Measurements from ENCODE around the gene RBMX. TPM values are rescaled to one million over a fixed set of nuclear protein-coding genes. Genes with fewer than 3 reads are reported as not detected.
"Not testable (repeated sequence)": the region's sequence is repeated elsewhere in the genome, so short reads cannot be mapped to it uniquely, and the experiment has no call there.

Gene RBMX
- 601 and 620 TPM in 2 replicates for total RNA-seq (2014; rRNA removed; shearing (Covaris generic))
- polyA plus RNA-seq (2016; fragmentation: Nextera tagmentation; extraction: Ambion mirVana) = 307 and 337 TPM in 2 replicates
- long read RNA-seq, transcript RBMX-201 (9 exons, 2,012 nt) = major isoform, 318 of 379 reads
- long read RNA-seq, partial matches to known transcripts = 13 of 379 reads
- long read RNA-seq, other reads (novel, unspliced or antisense) = 43 of 379 reads

GRCh38 chrX:136880452-136881013 lies at the start of gene RBMX:
TSS of gene RBMX (minus strand) at chrX:136880725. CDS start at chrX:136879427, 1,298 bp downstream.
- peaks cover 20% of the 10 kb centered on the region for H3K27me3 Mint-ChIP-seq (ENCODE audit: insufficient read depth, low read depth, poor library complexity)
- DNase-seq (ENCODE audit: low spot score) (peak; percentile 92), ATAC-seq (peak; percentile 88)
- TF ChIP-seq JUNB (IDR thresholded peaks at IDR 0.05; ENCODE audit: unreplicated experiment) (peak; percentile 9), NANOG (IDR thresholded peaks at IDR 0.05; ENCODE audit: borderline replicate concordance) (no peak), CREB1 (CRISPR knock-in tag; IDR thresholded peaks at IDR 0.05; ENCODE audit: low read depth) (peak; percentile 44), POLR2AphosphoS5 (IDR thresholded peaks at IDR 0.05; ENCODE audit: low read depth) (peak; percentile 98)
- H3K9me2 ChIP-seq (ENCODE audit: insufficient read depth) = no peaks in the 10 kb centered on the region
- H3K4me1 ChIP-seq (ENCODE audit: insufficient read depth) = no peaks in the 10 kb centered on the region
- no peaks in the 10 kb centered on the region for H3K27me3 ChIP-seq (ENCODE audit: insufficient read depth)
- H3K4me1 Mint-ChIP-seq = peaks cover 18% of the 10 kb centered on the region; the same call in 2 of the 3 replicates
- H2AFZ ChIP-seq = no peak within 1 kb of the TSS
- H3F3A ChIP-seq (replicated peaks; ENCODE audit: low read depth) = 0 out of 2 replicates have a peak, but pooled peaks cover 2% of the 10 kb centered on the region
- H3K27ac Mint-ChIP-seq = peak within 1 kb of the TSS; percentile 100
- peaks cover 9% of the 10 kb centered on the region for H3K9me3 Mint-ChIP-seq
- peak within 1 kb of the TSS; percentile 98 for H3K4me3 Mint-ChIP-seq
- H3K4me3 ChIP-seq = peak within 1 kb of the TSS; percentile 91
- peaks cover 50% of the 10 kb centered on the region for H3K36me3 Mint-ChIP-seq (ENCODE audit: low read depth)
- peak within 1 kb of the TSS; percentile 86 for H3K4me2 ChIP-seq
- H3K79me2 ChIP-seq (replicated peaks; ENCODE audit: insufficient read depth) = peaks cover 49% of the 10 kb centered on the region
- H4K20me1 ChIP-seq (replicated peaks; ENCODE audit: insufficient read depth) = peaks cover 16% of the 10 kb centered on the region
- H3K36me3 ChIP-seq (ENCODE audit: insufficient read depth) = peaks cover 27% of the 10 kb centered on the region
- H3K27ac ChIP-seq (ENCODE audit: low read depth) = peak within 1 kb of the TSS; percentile 96

GRCh38 chrX:136921438-136921837 lies 40.9 kb upstream of the RBMX start:
- H3K9me2 ChIP-seq (ENCODE audit: insufficient read depth); H4K20me1 ChIP-seq (replicated peaks; ENCODE audit: insufficient read depth); H3K27ac ChIP-seq (ENCODE audit: low read depth); H3K27me3 Mint-ChIP-seq (ENCODE audit: insufficient read depth, low read depth, poor library complexity); H3K4me1 ChIP-seq (ENCODE audit: insufficient read depth); H3K4me3 Mint-ChIP-seq; H3K27ac Mint-ChIP-seq; H3K27me3 ChIP-seq (ENCODE audit: insufficient read depth); H3K4me1 Mint-ChIP-seq; ATAC-seq; H2AFZ ChIP-seq; H3K4me3 ChIP-seq; H3K4me2 ChIP-seq; H3F3A ChIP-seq (replicated peaks; ENCODE audit: low read depth); H3K36me3 ChIP-seq (ENCODE audit: insufficient read depth); DNase-seq (ENCODE audit: low spot score); H3K9me3 Mint-ChIP-seq; H3K79me2 ChIP-seq (replicated peaks; ENCODE audit: insufficient read depth): not testable (repeated sequence)
- H3K36me3 Mint-ChIP-seq (ENCODE audit: low read depth) = peaks cover 10% of the 10 kb centered on the region

- H3K36me3 Mint-ChIP-seq (ENCODE audit: low read depth) = peaks cover 10% of the 10 kb centered on the region
- no peaks in the 10 kb centered on the region for H3K9me2 ChIP-seq (ENCODE audit: insufficient read depth)
- no peak overlapping the region for H3K27ac ChIP-seq (ENCODE audit: low read depth)
- no peak overlapping the region for H2AFZ ChIP-seq
- no peaks in the 10 kb centered on the region for H3K79me2 ChIP-seq (replicated peaks; ENCODE audit: insufficient read depth)
- no peaks in the 10 kb centered on the region for H3F3A ChIP-seq (replicated peaks; ENCODE audit: low read depth)
- H3K4me2 ChIP-seq = no peak overlapping the region
- H3K4me1 Mint-ChIP-seq = no peaks in the 10 kb centered on the region
- no peak overlapping the region for H3K27ac Mint-ChIP-seq
- DNase-seq (ENCODE audit: low spot score) (no peak), ATAC-seq (no peak)
- H3K9me3 Mint-ChIP-seq = no peaks in the 10 kb centered on the region
- no peaks in the 10 kb centered on the region for H3K36me3 ChIP-seq (ENCODE audit: insufficient read depth)
- H3K27me3 Mint-ChIP-seq (ENCODE audit: insufficient read depth, low read depth, poor library complexity) = no peaks in the 10 kb centered on the region
- no peaks in the 10 kb centered on the region for H3K27me3 ChIP-seq (ENCODE audit: insufficient read depth)
- no peaks in the 10 kb centered on the region for H4K20me1 ChIP-seq (replicated peaks; ENCODE audit: insufficient read depth)
- no peaks in the 10 kb centered on the region for H3K4me1 ChIP-seq (ENCODE audit: insufficient read depth)
- H3K4me3 Mint-ChIP-seq = no peak overlapping the region
- H3K4me3 ChIP-seq = no peak overlapping the region
- TF ChIP-seq ZNF462 (CRISPR knock-in tag; IDR thresholded peaks at IDR 0.05) (no peak), REST (IDR thresholded peaks at IDR 0.05; ENCODE audit: unreplicated experiment) (no peak)
These were observed 39.5 kb upstream of the RBMX start for GRCh38 chrX:136920001-136920400.
